Astrocyte of the cerebellum (primary cell): ENCODE measurements around the gene RTKN2.

Experiments
- DNase-seq: peaks from one replicate; pipeline ENCODE4 v3.0.0-alpha.2; 2011; ENCODE audit warnings: low read depth
- H3K4me3 ChIP-seq: 2 replicates; pipeline ENCODE4 v1.5.1; 2011; ENCODE audit warnings: mild to moderate bottlenecking, low read depth, low read length, moderate library complexity
- in situ Hi-C: cut with HindIII; loops from 2 replicates; pipeline ENCODE4 v1.10.0; 2017; ENCODE audit warnings: low sequenced_read_pairs
- TF ChIP-seq, protein P1 (sequence below): IDR thresholded peaks from 2 replicates; pipeline ENCODE4 v1.5.1; 2012; ENCODE audit warnings: low read length, low read depth, moderate library complexity, mild to moderate bottlenecking; ENCODE audit errors: missing control alignments

RTKN2 gene

DNA sequence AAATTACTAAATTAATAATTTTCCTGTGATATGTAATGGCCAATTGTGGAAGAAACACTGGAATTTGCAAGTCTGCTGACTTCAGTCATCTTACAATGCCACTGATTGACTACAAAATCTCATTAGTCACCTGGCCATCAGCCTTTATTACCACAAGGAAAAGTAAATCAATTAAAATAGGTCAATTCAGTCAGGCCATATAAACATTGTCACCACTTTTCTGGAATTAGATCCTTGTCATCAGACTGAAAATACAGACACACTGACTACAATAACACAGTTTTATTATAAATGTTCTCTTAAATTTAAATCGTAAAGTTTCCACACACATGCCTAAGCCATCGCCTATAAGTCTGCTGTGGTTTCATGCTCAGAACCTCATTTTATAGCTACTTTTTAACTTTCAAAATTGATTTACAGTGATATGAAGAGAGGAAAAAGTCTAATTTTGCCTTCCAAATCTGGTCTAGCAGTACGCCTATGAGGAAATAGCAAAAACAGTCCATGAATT, 54.2 kb downstream of the RTKN2 start:
- no peak overlapping the region for H3K4me3 ChIP-seq
- DNase-seq: no peak
- TF ChIP-seq, protein P1, sequence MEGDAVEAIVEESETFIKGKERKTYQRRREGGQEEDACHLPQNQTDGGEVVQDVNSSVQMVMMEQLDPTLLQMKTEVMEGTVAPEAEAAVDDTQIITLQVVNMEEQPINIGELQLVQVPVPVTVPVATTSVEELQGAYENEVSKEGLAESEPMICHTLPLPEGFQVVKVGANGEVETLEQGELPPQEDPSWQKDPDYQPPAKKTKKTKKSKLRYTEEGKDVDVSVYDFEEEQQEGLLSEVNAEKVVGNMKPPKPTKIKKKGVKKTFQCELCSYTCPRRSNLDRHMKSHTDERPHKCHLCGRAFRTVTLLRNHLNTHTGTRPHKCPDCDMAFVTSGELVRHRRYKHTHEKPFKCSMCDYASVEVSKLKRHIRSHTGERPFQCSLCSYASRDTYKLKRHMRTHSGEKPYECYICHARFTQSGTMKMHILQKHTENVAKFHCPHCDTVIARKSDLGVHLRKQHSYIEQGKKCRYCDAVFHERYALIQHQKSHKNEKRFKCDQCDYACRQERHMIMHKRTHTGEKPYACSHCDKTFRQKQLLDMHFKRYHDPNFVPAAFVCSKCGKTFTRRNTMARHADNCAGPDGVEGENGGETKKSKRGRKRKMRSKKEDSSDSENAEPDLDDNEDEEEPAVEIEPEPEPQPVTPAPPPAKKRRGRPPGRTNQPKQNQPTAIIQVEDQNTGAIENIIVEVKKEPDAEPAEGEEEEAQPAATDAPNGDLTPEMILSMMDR: no peak
- in situ Hi-C loops: no loop called here

DNA sequence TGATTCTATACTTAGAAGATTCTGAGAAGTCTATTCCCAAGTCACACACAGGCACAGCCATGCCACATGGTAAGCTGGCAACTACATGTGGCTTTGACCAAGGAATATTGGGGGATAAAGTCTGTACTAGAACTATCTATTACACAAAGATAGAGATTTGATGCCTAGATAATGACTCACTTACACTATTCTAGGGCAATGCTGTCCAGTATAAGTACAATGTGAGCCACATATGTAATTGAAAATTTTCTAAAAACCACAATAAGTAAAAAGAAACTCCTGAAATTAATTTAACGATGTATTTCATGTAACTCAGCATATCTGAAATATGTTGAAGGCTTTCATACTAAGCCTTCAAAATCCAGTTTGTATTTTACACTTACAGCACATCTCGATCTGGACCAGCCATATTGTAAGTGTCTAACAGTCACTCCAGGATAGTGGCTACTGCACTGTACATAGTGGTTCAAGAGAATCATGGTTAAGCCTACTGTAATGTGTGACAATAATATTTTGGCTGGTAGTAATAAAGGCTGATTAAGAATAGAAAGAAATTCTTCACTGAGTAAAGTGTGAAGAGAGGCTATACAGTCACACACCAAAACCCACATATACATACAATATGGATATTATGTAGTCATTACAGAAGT, 62.8 kb downstream of the RTKN2 start:
- no peak for DNase-seq
- in situ Hi-C loops: no loop called here
- TF ChIP-seq, protein P1: no peak
- no peak overlapping the region for H3K4me3 ChIP-seq

DNA sequence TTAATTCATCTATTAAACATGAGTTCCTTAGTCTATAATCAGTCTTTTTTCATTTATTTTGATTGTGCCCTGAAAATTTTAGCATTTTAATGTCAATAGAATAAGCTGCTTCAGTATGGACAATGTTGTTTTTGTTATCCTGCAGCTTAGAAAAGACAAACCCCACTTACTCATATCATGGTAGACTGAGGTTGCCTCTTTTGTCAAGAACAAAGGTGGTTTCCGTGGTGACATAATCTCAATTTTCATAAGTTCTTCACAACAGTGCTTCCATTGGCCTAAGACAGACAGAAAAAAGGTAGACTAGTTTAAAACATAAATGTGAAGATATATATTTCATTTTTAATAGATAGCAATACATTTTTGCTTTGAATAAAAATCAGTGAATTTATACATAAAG, 69.1 kb downstream of the RTKN2 start:
- in situ Hi-C loops: no loop called here
- TF ChIP-seq, protein P1: no peak
- no peak for DNase-seq
- no peak overlapping the region for H3K4me3 ChIP-seq

DNA sequence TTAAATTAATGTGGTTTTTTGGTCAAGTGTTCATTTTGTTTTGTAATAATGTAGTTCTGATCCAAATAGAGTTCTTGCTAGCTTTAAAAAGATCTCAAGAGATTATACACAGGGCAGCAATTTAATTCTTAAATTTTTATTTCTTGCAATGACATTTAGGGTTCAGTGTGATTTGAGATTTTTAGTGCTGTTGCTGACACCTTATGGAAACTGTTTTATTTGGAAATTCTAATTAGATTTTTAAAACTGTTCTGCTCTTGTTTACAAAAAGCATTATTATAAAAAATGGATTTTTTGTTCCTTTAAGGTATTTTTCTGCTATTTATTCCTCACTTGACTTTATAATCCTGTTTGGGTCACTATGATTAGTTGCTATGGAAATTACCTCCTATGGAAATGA, 72.1 kb downstream of the RTKN2 start:
- in situ Hi-C loops: no loop called here
- TF ChIP-seq, protein P1: no peak
- H3K4me3 ChIP-seq: no peak overlapping the region
- no peak for DNase-seq

DNA sequence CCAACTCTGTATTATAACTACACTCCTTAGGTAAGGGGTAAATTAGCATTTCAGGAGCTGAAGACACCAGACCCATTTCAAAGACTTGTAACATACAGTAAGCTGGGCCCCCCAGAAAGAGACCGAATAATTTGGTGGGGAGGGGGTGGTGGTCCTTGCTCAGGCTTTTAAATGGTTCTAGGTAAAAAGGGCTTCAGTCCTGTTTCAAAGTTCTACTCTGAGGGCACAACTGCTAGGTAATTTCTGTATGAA, 73.0 kb downstream of the RTKN2 start:
- in situ Hi-C loops: no loop called here
- H3K4me3 ChIP-seq: no peak overlapping the region
- no peak for DNase-seq
- TF ChIP-seq, protein P1: no peak

DNA sequence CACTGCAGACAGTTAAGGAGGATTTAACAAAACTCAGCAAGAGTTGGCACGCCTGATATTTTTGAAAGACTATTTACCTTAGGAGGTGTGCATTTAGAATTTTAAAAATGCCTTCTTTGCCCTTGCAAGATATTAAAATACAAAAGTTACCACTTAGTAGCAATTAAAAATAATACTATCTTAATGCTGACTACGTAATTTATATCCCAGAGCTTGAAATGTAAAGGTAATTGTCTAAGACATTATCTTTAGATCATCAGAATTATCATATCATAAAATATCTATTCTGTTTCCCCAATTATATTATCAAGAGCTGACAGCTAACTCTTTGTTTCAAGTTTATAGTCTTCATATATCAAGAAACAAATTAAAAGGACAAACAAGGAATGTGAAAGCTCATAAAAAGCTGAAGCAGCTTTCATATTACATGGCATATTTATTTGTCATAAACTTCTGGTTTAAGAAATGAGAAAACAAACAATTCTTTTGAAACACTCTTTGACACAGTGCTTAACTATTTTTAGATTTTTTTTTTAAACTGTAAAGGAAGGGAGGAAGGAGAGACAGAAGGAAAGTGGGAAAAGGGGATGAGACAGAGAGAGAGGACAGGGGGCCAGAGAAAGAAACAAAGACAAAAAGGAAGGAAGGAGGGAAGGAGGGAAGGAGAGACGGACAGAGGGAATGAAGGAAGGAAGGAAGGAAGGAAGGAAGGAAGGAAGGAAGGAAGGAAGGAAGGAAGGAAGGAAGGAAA, 73.5 kb downstream of the RTKN2 start:
- no peak for DNase-seq
- in situ Hi-C loops: no loop called here
- TF ChIP-seq, protein P1: no peak
- H3K4me3 ChIP-seq: no peak overlapping the region
